K562 (cell line): ENCODE data around the gene GAMT. TPM values are rescaled to one million over a fixed set of nuclear protein-coding genes. Genes with fewer than 3 reads are reported as not detected.
A peak's percentile ranks its signal among the peaks of the same experiment; 100 is the strongest.

Experiments used
- ADNP ChIP-seq: fragments of 200-800 bp; sonication (Bioruptor generic); IDR thresholded peaks from 2 replicates; pipeline ENCODE4 v1.6.1; 2016; ENCODE audit warnings: missing genetic modification characterization, missing compliant biosample characterization
- ARID1B ChIP-seq: fragments of 450-650 bp; IDR thresholded peaks from 2 replicates; pipeline ENCODE4 v1.6.1; 2016; ENCODE audit warnings: antibody characterized with exemption, mild to moderate bottlenecking, inconsistent platforms
- EZH2 ChIP-seq: IDR thresholded peaks from 2 replicates; pipeline ENCODE4 v1.6.1; 2012; ENCODE audit warnings: low read depth, mild to moderate bottlenecking, inconsistent platforms, low read length, borderline replicate concordance
- GMEB1 ChIP-seq: fragments of 250-450 bp; sonication (Bioruptor Pico); IDR thresholded peaks from 2 replicates; pipeline ENCODE4 v1.4.0; 2020; ENCODE audit warnings: mild to moderate bottlenecking
- KDM2B ChIP-seq: fragments of 250-450 bp; sonication (Bioruptor Pico); IDR thresholded peaks from 2 replicates; pipeline ENCODE4 v1.8.0; 2021; ENCODE audit warnings: mild to moderate bottlenecking, moderate library complexity
- MGA ChIP-seq: fragments of 450-650 bp; IDR thresholded peaks from 2 replicates; pipeline ENCODE4 v1.6.1; 2016; ENCODE audit warnings: mild to moderate bottlenecking, moderate library complexity
- MITF ChIP-seq: IDR thresholded peaks from 2 replicates; pipeline ENCODE4 v1.6.1; 2014; ENCODE audit warnings: antibody characterized with exemption
- RAD21 ChIP-seq, 2 experiments: fragments of 250-450 bp in 1 of 2; fragments of 450-650 bp in 1 of 2; sonication (Bioruptor Pico) in 1 of 2; formaldehyde crosslinking in 1 of 2; IDR thresholded peaks in 1 of 2; conservative IDR thresholded peaks in 1 of 2; 2 replicates each; pipeline versions ENCODE4 v1.4.0 to v1.8.0; 2020 to 2022; ENCODE audit warnings: mild to moderate bottlenecking in 2 of 2, moderate library complexity in 1 of 2
- SIN3A ChIP-seq, 2 experiments: fragments of 150-350 bp in 1 of 2; IDR thresholded peaks; 2 replicates each; pipeline ENCODE4 v1.6.1; 2011 to 2016; ENCODE audit warnings: borderline replicate concordance in 2 of 2, low read depth in 2 of 2, low read length in 2 of 2, mild to moderate bottlenecking in 2 of 2, moderate library complexity in 2 of 2; ENCODE audit not compliant: control insufficient read depth in 1 of 2
- SRSF7 ChIP-seq: fragments of 200-400 bp; formaldehyde crosslinking; optimal IDR thresholded peaks from 2 replicates; pipeline ENCODE3; 2017; ENCODE audit warnings: mild to moderate bottlenecking, low read depth, low read length
- TBP ChIP-seq: optimal IDR thresholded peaks from 2 replicates; pipeline ENCODE3; 2011; ENCODE audit warnings: low read depth, low read length, improper control_type of control experiment
- XRCC5 ChIP-seq: fragments of 200-400 bp; formaldehyde crosslinking; IDR thresholded peaks from 2 replicates; pipeline ENCODE4 v1.6.1; 2017; ENCODE audit warnings: low read depth, mild to moderate bottlenecking, low read length
- polyA plus RNA-seq, 8 experiments: library from polyadenylated mRNA; depleted of rRNA in 4 of 8; stranded (reverse) in 5 of 8; unstranded in 3 of 8; fragments of >200 nt; fragmentation: Nextera tagmentation in 2 of 8; fragmentation: Illumina TruSeq in 1 of 8; extraction: Ambion mirVana in 2 of 8; extraction: Trizol in 1 of 8; gene quantifications; 2 replicates each; pipeline versions ENCODE4 v1.2.1 to v1.2.3, GENCODE V29; 2011 to 2014; ENCODE audit warnings: inconsistent platforms in 1 of 8, missing spikeins in 1 of 8
- total RNA-seq, 7 experiments: library from RNA; depleted of rRNA in 6 of 7; stranded (reverse); fragments of >200 nt in 6 of 7; fragmentation: Illumina TruSeq in 2 of 7; extraction: Trizol in 2 of 7; gene quantifications; 2 replicates each; pipeline versions ENCODE4 v1.2.1 to v1.2.3, GENCODE V29; 2011 to 2021; ENCODE audit warnings: low replicate concordance in 1 of 7

GAMT gene
- total and polyA plus RNA-seq, 9 of the 15 experiments (the other 6 are each of a cell fraction or from before 2014, with no cell fraction given) = 1.3 to 35.3 (median 27.2) TPM

GRCh38 chr19:1445185-1445931, 44.0 kb upstream of the GAMT start (continued):
- TF ChIP-seq GMEB1 (CRISPR knock-in tag) (0 out of 2 replicates have a peak, but pooled peaks have one; percentile 13), MITF (no peak), TBP (peak; percentile 6), KDM2B (CRISPR knock-in tag) (peak; percentile 71; the same call in 1 of the 2 replicates), MGA (no peak), ARID1B (peak; percentile 35), RAD21 (CRISPR knock-in tag; conservative IDR thresholded peaks at IDR 0.05 in 1 of 2, IDR thresholded peaks at IDR 0.05 in 1 of 2) (peak; percentile 61), XRCC5 (peak; percentile 81), ADNP (tag) (peak; percentile 69; the same call in 1 of the 2 replicates), SIN3A (IDR thresholded peaks at IDR 0.05; ENCODE audit: borderline replicate concordance in 2 of 2, control insufficient read depth in 1 of 2, low read depth in 2 of 2, low read length in 2 of 2) (peak in 1 of 2 experiments; percentile 32; a peak in 1 of 4 replicates), EZH2 (no peak), SRSF7 (no peak)
